Right atrium auricular region (tissue), 2 donors: ENCODE data around the gene ADGRG1. TPM values are rescaled to one million over a fixed set of nuclear protein-coding genes. Genes with fewer than 3 reads are reported as not detected.
A peak's percentile ranks its signal among the peaks of the same experiment; 100 is the strongest.
"Not testable (repeated sequence)": the region's sequence is repeated elsewhere in the genome, so short reads cannot be mapped to it uniquely, and the experiment has no call there.

Source experiments
- DNase-seq: peaks from one replicate; pipeline ENCODE4 v3.0.0-alpha.2; 2019; ENCODE audit warnings: low spot score
- H3K27ac ChIP-seq, 2 donors: fragments of 200-600 bp; sonication (generic); 1 replicate in 1 of 2; 2 replicates in 1 of 2; pipeline ENCODE4 v1.5.1; 2016 to 2019
- H3K27me3 ChIP-seq, 2 donors: fragments of 200-600 bp; sonication (generic); one replicate each; pipeline versions ENCODE4 v1.5.1 to v1.6.0; 2017 to 2019
- H3K36me3 ChIP-seq: fragments of 200-600 bp; sonication (generic); one replicate; pipeline ENCODE4 v1.5.1; 2016
- H3K4me1 ChIP-seq, 2 donors: fragments of 200-600 bp; sonication (generic); one replicate each; pipeline versions ENCODE4 v1.5.1 to v1.6.0; 2017 to 2019
- H3K4me3 ChIP-seq, 2 donors: fragments of 200-600 bp; sonication (generic); 1 replicate in 1 of 2; 2 replicates in 1 of 2; pipeline ENCODE4 v1.5.1; 2017 to 2019; ENCODE audit warnings: mild to moderate bottlenecking in 1 of 2, moderate library complexity in 1 of 2
- H3K9me3 ChIP-seq, 2 donors: fragments of 200-600 bp; sonication (generic); one replicate each; pipeline ENCODE4 v1.5.1; 2019
- total RNA-seq, 2 donors: library from RNA; depleted of rRNA; stranded (reverse); fragments of >200 nt; gene quantifications; one replicate each; pipeline ENCODE4 v1.1.0, GENCODE V29; 2016
- TF ChIP-seq, protein P1 (sequence below), 2 donors: fragments of 200-600 bp; sonication (generic); IDR thresholded peaks; one replicate each; pipeline ENCODE4 v1.5.1; 2019; ENCODE audit warnings: antibody characterized with exemption in 2 of 2

ADGRG1 gene
- total RNA-seq, 2 donors from 2014 or later, result 12.6 to 25.5 TPM

DNA sequence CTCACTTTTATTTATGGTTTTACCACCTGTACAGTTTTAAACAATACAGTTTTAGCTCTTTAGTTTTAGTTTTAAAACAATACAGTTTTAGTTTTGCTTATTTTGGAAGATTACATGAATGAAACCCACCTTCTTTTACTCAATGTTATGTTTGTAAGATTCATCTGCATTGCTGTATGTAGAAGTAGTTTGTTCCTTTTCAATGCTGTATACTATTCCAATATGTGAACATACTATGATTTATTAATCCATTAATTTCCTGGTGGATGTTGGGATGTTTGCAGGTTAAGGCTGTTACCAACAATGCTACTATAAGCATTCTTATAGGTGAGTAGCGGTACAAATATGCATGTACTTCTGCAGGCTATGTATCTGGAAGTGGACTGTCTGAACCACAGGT is 34.4 kb upstream of the ADGRG1 start:
- peaks cover 0 to 12% of the 10 kb centered on the region in 2 donors for H3K4me1 ChIP-seq
- H3K36me3 ChIP-seq, result no peaks in the 10 kb centered on the region
- no peak overlapping the region for H3K4me3 ChIP-seq
- H3K9me3 ChIP-seq, result peaks cover 0 to 23% of the 10 kb centered on the region in 2 donors
- no peak for DNase-seq
- H3K27me3 ChIP-seq, result no peaks in the 10 kb centered on the region
- TF ChIP-seq, protein P1, sequence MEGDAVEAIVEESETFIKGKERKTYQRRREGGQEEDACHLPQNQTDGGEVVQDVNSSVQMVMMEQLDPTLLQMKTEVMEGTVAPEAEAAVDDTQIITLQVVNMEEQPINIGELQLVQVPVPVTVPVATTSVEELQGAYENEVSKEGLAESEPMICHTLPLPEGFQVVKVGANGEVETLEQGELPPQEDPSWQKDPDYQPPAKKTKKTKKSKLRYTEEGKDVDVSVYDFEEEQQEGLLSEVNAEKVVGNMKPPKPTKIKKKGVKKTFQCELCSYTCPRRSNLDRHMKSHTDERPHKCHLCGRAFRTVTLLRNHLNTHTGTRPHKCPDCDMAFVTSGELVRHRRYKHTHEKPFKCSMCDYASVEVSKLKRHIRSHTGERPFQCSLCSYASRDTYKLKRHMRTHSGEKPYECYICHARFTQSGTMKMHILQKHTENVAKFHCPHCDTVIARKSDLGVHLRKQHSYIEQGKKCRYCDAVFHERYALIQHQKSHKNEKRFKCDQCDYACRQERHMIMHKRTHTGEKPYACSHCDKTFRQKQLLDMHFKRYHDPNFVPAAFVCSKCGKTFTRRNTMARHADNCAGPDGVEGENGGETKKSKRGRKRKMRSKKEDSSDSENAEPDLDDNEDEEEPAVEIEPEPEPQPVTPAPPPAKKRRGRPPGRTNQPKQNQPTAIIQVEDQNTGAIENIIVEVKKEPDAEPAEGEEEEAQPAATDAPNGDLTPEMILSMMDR (IDR thresholded peaks at IDR 0.05), result no peak
- no peak overlapping the region for H3K27ac ChIP-seq

DNA sequence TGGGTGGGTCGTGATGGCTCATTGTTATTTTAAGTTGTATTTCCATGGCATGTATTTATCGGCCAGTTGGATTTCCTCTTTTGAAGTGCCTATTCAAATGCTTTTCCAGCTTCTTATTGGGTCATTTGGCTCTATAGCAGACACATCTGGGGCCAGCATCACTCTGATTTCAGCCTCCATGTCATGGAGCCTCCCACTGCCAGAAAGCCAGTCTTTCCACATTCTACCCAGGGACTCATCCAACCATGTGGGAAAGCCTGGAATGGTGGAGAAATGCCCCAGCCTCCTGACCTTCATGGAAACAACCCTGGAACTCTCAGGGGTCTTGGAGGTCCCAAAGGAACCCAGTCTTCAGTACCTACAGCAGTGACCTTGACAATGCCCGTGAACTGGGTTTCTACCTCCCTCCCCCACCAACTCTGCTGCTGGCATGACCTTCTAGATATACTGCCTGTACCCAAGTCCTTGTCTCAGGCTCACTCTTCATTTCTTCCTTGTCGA is 33.8 kb upstream of the ADGRG1 start:
- H3K4me1 ChIP-seq, result peaks cover 0 to 12% of the 10 kb centered on the region in 2 donors
- H3K27ac ChIP-seq, result no peak overlapping the region
- no peak for DNase-seq
- no peaks in the 10 kb centered on the region for H3K36me3 ChIP-seq
- TF ChIP-seq, protein P1 (IDR thresholded peaks at IDR 0.05), result no peak
- peaks cover 0 to 23% of the 10 kb centered on the region in 2 donors for H3K9me3 ChIP-seq
- H3K27me3 ChIP-seq, result no peaks in the 10 kb centered on the region
- no peak overlapping the region for H3K4me3 ChIP-seq

DNA sequence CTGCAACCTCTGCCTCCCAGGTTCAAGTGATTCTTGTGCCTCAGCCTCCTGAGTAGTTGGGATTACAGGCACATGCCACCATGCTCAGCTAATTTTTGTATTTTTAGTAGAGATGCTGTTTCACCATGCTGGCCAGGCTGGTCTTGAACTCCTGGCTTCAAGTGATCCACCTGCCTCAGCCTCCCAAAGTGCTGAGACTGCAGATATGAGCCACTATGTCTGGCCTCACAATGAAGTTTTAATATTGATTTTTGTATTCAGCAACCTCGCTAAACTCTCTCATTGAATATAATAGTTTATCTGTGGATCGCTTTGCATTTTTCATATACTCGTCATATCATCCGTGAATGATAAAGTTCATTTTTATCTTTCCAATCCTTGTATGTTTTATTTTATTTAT is 32.2 kb upstream of the ADGRG1 start:
- H3K9me3 ChIP-seq, result peaks cover 0 to 23% of the 10 kb centered on the region in 2 donors
- H3K36me3 ChIP-seq, H3K4me1 ChIP-seq: not testable (repeated sequence)

DNA sequence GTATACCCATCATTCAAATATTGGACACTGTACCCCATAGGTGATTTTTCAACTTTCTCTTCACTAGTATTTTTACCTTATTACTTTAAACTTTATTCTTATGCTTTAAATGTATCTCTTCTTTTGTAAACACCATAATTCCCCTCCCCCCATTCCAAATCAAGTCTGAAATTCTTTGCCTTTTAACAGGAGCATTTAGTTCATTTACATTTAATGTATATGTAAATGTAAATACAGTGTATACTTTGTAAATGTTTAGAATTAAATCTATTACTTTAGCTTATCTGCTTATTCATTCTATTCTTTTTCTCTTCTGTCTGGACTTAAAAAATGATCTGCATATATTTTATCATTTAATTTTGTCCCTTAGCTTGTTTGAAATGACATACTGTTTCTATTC is 30.0 kb upstream of the ADGRG1 start:
- no peak for DNase-seq
- no peak overlapping the region for H3K4me3 ChIP-seq
- H3K9me3 ChIP-seq, result peaks cover 0 to 23% of the 10 kb centered on the region in 2 donors
- H3K4me1 ChIP-seq, result no peaks in the 10 kb centered on the region
- no peaks in the 10 kb centered on the region for H3K36me3 ChIP-seq
- no peaks in the 10 kb centered on the region for H3K27me3 ChIP-seq
- H3K27ac ChIP-seq, result no peak overlapping the region
- TF ChIP-seq, protein P1 (IDR thresholded peaks at IDR 0.05), result no peak

More for the DNA sequence above, 32.2 kb upstream of the ADGRG1 start:
- not testable (repeated sequence) for H3K27me3 ChIP-seq, H3K4me3 ChIP-seq, H3K27ac ChIP-seq, DNase-seq

DNA sequence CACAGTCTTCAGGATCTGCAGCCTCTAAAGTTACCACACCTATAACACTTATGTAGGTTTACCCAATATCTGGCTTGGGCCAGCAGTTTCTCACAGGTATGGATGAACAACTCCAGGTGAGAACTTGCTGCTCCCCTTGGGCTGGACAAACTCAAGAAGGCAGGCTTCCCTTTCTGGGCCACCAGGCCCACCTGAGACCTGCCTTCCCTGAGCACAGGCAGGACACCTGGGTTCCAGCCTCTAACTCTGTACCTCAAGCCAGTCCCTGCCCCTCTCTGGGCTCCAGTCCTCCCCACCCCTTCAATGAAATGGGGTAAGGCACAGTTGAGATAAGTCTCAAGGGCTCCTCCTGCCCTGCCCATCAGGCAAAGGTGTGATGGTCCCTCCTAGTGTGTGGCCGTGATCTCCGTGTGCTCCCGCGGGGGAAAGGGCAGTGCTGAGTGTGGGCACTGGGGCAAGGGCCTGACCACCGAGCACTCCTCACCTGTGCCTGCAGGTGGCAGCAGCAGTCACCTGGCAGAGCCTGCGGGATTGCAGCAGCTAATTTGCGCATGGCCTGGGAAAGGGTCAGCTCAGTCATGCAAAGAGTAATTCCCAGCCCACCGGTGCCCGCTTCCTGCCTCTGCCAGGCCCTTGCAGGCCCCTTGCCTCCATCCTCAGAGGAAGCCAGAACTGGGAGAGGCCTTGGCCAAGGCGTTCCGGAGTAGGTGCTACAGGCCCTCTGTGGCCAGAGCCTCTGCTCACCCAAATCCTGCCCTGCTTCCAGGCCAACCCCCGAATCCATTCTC is 28.2 kb upstream of the ADGRG1 start:
- H3K4me1 ChIP-seq, result no peaks in the 10 kb centered on the region
- no peaks in the 10 kb centered on the region for H3K27me3 ChIP-seq
- no peak overlapping the region for H3K4me3 ChIP-seq
- H3K36me3 ChIP-seq, result no peaks in the 10 kb centered on the region
- H3K27ac ChIP-seq, result no peak overlapping the region
- no peak for DNase-seq
- TF ChIP-seq, protein P1 (IDR thresholded peaks at IDR 0.05), result peak; percentile 33 to 80
- H3K9me3 ChIP-seq, result peaks cover 0 to 23% of the 10 kb centered on the region in 2 donors

DNA sequence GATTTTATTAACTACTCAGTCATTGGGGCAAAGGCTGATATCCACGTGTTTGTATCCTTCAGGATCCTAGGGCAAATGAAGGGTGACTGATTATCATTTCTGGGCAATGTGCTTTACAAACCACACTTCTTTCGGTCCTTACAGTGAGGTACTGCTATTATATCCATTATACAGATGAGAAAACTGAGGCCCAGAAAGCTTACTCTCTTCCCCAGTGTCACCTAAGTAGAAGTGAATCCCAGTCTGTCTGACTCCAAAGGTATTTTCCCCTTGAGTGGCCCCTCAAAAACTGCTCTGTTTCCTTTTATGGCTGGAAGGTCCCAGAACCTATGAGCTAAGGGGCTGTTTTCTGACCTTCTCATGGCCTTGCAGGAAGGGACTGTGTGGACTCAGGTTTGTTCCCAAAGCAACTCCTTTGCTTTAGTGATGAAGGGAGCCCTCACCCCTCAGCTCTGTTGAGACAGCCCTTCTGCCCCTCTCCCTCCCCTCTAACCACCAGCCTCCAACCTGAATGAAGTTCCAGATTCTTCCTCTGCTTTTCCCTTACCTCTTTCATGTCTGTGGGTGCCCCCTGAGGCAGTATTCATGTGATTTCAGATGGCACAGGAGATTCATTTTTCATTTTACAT is 27.4 kb upstream of the ADGRG1 start:
- Histone ChIP-seq H3K4me3 (no peak overlapping the region), H3K9me3 (peaks cover 0 to 17% of the 10 kb centered on the region in 2 donors), H3K4me1 (no peaks in the 10 kb centered on the region), H3K27me3 (no peaks in the 10 kb centered on the region), H3K27ac (no peak overlapping the region), H3K36me3 (no peaks in the 10 kb centered on the region)
- TF ChIP-seq, protein P1 (IDR thresholded peaks at IDR 0.05), result no peak
- no peak for DNase-seq
